Heart right ventricle (tissue), 16 donors: ENCODE data around the gene EGLN2. TPM values are rescaled to one million over a fixed set of nuclear protein-coding genes. Genes with fewer than 3 reads are reported as not detected.
"Not testable (repeated sequence)": the region's sequence is repeated elsewhere in the genome, so short reads cannot be mapped to it uniquely, and the experiment has no call there.

Experiments used
- ATAC-seq, 8 donors: fragments of 200-7000 bp; cut with Tn5 transposase; one replicate each; pipeline ENCODE4 v1.9.1; 2020; ENCODE audit warnings: mild to moderate bottlenecking in 8 of 8, moderate library complexity in 8 of 8, moderate number of reproducible peaks in 1 of 8
- DNase-seq, 2 donors: peaks; one replicate each; pipeline ENCODE4 v3.0.0-alpha.2; 2020
- H3K27ac ChIP-seq, 10 donors: fragments of 200-600 bp; sonication (generic) in 2 of 10; one replicate each; pipeline versions ENCODE4 v1.5.0 to v1.8.0; 2020 to 2022; ENCODE audit warnings: mild to moderate bottlenecking in 3 of 10
- H3K27me3 ChIP-seq, 7 donors: fragments of 200-600 bp; one replicate each; pipeline ENCODE4 v1.8.0; 2021 to 2022; ENCODE audit warnings: mild to moderate bottlenecking in 2 of 7
- H3K36me3 ChIP-seq, 9 donors: fragments of 200-600 bp; sonication (generic) in 1 of 9; one replicate each; pipeline versions ENCODE4 v1.5.0 to v1.8.0; 2020 to 2022; ENCODE audit warnings: mild to moderate bottlenecking in 2 of 9
- H3K4me1 ChIP-seq, 9 donors: fragments of 200-600 bp; sonication (generic) in 1 of 9; one replicate each; pipeline versions ENCODE4 v1.5.0 to v1.8.0; 2020 to 2022; ENCODE audit warnings: mild to moderate bottlenecking in 4 of 9
- H3K4me3 ChIP-seq, 10 donors: fragments of 200-600 bp; sonication (generic) in 2 of 10; one replicate each; pipeline versions ENCODE4 v1.5.0 to v1.8.0; 2020 to 2022; ENCODE audit warnings: mild to moderate bottlenecking in 7 of 10, moderate library complexity in 2 of 10
- H3K9me3 ChIP-seq, 11 donors: fragments of 200-600 bp in 10 of 11; sonication (generic) in 2 of 11; one replicate each; pipeline versions ENCODE4 v1.5.0 to v1.8.0; 2013 to 2022; ENCODE audit warnings: mild to moderate bottlenecking in 2 of 11, control low read depth in 1 of 11, moderate library complexity in 1 of 11
- CTCF ChIP-seq, 9 donors: fragments of 200-600 bp; sonication (generic) in 2 of 9; IDR thresholded peaks; one replicate each; pipeline versions ENCODE4 v1.5.0 to v1.8.0; 2021 to 2022; ENCODE audit warnings: antibody characterized with exemption in 9 of 9, mild to moderate bottlenecking in 5 of 9, moderate library complexity in 1 of 9
- WGBS, 2 donors: extraction: QIAGEN DNeasy Blood & Tissue Kit; methylation state at CpG; one replicate each; pipeline ENCODE4 v1.1.7; 2013; ENCODE audit warnings: inconsistent platforms in 1 of 2; 5-methylcytosine and 5-hydroxymethylcytosine counted together
- intact Hi-C, 10 donors: fragments of 100-400 bp; cut with DNase I; formaldehyde crosslinking; loops; one replicate each; pipeline versions ENCODE4 v1.11.1 to v1.14.2; 2022
- polyA plus RNA-seq, 2 donors: library from polyadenylated mRNA; stranded (reverse); fragments of 200-250 nt; gene quantifications; one replicate each; pipeline ENCODE4 v1.2.3, GENCODE V29; 2013
- total RNA-seq, 10 donors: library from RNA; stranded (reverse); fragmentation: NEBNext Ultra II Directional in 3 of 10; extraction: Animal tissue kit (Norgen Biotek cat#: 25700) in 3 of 10; gene quantifications; one replicate each; pipeline versions ENCODE4 v1.2.1 to v1.2.4, GENCODE V29; 2021 to 2023
- donor health status: Arrhythmogenic right ventricular cardiomyopathy.
- donor health status: ischemic (EF 13 %, LVEDD 7.1; RV severe dilation, severe dysfunction).
- donor health status: healthy with polysubstance abuse.
- donor health status: DM: no; HTN: yes; CAD: no.
- donor health status: DM: no; HTN: no; CAD: no.
- donor health status: ischemic (EF 25% LVEDD 6.9; RV normal size, moderate dysfunction).
- donor health status: ischemic (EF 25% LVEDD 5.7; RV mildly dilated, moderate dysfunction).
- donor health status: healthy.
- donor health status: DM: yes; HTN: yes; CAD: no.
- donor health status: Ischemic cardiomyopathy.
- donor health status: ischemic (EF 35%, LVEDD 5.7; RV mildly dilated, moderate dysfunction).
- donor health status: nonischemic (EF 11% LVEDD 7.7; RV severe dilation, severe dysfunction).
- donor health status: DM: yes; HTN: yes; CAD: no.
- donor health status: PGD.
- donor health status: ischemic (EF 29% LVEDD 5.4; RV normal size, mild dysfunction).
- donor health status: nonischemic (EF 23%, LVEDD 6.1; RV moderate dilation, normal function).

EGLN2 gene
- total and polyA plus RNA-seq, 12 donors = 31.8 to 78.6 (median 46.0) TPM

DNA sequence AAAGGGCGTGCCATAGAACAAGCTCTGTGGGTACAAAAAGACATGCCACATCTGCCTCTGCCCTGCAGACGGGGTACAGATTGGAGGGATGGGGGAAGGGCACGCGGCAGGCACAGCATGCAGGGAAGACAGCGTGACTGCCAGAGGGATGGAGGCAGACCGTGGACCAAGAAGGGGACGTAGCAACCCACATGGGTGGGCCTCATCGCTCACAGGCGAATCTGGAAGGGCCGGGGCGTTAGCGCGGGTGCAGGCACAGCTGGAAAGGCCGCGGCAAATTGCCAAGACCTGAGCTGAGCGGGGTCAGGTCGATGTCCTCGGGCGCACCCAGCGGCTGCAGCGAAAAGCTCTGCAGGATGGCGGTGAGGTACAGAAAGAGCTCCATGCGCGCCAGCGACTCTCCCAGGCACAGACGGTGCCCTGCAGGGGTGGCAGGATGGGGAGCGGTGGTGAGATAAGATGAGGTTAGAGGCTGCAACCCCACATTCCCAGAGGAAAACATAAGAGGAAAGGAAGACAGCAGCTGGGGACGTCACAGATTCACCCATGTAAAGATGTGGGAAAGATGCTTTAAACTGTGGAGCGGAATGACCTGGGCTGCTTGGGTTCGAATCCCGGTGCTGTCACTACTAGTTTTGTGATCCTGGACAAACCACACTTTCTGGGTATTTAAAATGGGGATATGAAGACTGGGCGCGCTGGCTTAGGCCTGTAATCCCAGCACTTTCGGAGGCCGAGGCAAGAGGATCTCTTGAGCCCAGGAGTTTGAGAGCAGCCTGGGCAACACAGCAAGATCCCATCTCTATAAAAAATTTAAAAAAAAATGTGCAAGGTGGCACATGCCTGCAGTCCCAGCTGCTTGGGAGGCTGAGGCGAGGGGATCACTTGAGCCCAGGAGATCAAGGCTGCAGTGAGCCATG, 19.7 kb downstream of the EGLN2 start:
- peaks cover 7 to 38% (median 31%) of the 10 kb centered on the region in 9 donors for H3K4me1 ChIP-seq
- ATAC-seq (peak; percentile 85 to 93 (median 89)), DNase-seq (peak; percentile 83 to 87)
- H3K27ac ChIP-seq = peak overlapping the region in 7 of 10 donors; percentile 13 to 63 (median 52)
- WGBS, 2 donors = 23 to 24% methylated on average over 31 to 35 of the region's 36 CpGs
- not testable (repeated sequence) for H3K36me3 ChIP-seq, H3K27me3 ChIP-seq, H3K9me3 ChIP-seq
- peak in 8 of 9 donors; percentile 13 to 53 (median 42) for TF ChIP-seq CTCF (IDR thresholded peaks at IDR 0.05)
- intact Hi-C loops = loop anchor here in 6 of 10 donors (1.0 to 5.0 kb wide), 5 partner anchors 18 to 309 kb away; no protein-coding TSS in a partner anchor
- peak overlapping the region in 8 of 10 donors; percentile 18 to 49 (median 42) for H3K4me3 ChIP-seq

DNA sequence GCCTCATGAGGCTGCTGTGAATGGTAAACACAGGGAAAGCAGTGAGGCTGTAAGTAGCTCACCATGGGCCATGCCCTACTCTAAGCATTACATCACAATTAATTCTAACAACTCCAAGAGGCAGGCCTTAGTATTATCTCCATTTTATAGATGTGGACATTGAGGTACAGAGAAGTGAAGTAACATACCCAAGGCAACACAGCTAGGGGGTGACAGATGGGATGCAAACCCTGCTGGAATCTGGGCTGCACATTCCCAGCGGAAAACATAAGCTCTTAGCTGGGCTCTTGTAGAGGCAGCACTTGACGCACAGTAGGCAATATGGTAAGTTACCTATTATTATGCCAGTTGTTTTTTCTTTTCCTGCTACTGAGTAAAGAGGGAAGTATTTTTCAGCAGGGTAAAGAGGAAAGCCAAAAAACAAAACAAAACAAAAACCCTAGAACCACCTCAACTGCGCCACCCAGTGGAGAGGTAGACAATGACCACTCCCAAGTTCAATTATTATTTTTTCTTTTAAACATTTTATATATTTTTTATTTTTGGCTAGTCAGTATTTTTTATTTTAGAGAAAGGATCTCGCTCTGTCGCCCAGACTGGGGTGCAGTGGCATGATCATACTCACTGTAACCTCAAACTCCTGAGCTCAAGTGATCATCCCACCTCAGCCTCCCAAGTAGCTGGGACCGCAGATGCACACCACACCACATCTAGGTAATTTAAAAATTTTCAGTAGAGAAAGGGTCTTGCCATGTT, 20.7 kb downstream of the EGLN2 start:
- H3K36me3 ChIP-seq, DNase-seq, H3K27me3 ChIP-seq, H3K4me3 ChIP-seq, H3K9me3 ChIP-seq: not testable (repeated sequence)
- peak in 6 of 8 donors; percentile 34 to 62 (median 42) for ATAC-seq
- peak; percentile 81 to 86 (median 82) for TF ChIP-seq CTCF (IDR thresholded peaks at IDR 0.05)
- WGBS, 2 donors = 47 to 52% methylated on average over 6 of the region's 6 CpGs
- peaks cover 7 to 42% (median 28%) of the 10 kb centered on the region in 9 donors for H3K4me1 ChIP-seq
- intact Hi-C loops = loop anchor here in 7 of 10 donors (1.0 to 5.0 kb wide), 6 partner anchors 19 to 308 kb away; no protein-coding TSS in a partner anchor
- H3K27ac ChIP-seq = peak overlapping the region in 5 of 10 donors; percentile 41 to 63 (median 54)

DNA sequence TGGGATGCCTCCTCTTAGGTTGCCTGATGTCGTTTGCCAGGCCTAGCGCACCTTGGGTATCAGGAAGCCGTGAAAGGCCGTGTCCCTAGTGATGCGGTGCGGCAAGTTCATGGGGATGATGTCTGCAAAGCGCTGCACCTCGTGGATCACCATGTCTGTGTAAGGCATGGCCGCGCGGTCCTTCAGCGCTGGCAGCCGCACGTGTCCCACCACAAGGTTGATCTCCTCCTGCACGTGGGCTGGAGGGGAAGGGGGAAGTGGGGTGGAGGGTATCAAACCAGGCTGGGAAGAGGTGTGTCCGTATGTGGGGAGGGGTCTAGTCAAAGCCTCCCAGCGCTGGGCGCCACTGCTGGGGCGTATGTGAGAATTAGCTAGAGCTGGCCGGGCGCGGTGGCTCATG, 23.2 kb downstream of the EGLN2 start:
- peaks cover 0 to 6% (median 5%) of the 10 kb centered on the region in 9 donors for H3K36me3 ChIP-seq
- TF ChIP-seq CTCF (IDR thresholded peaks at IDR 0.05) = no peak
- intact Hi-C loops = loop anchor here in 1 of 10 donors (5.0 kb wide), 1 partner anchor 160 kb away; no protein-coding TSS in a partner anchor
- WGBS, 2 donors = 90 to 91% methylated on average over 22 of the region's 22 CpGs
- H3K4me3 ChIP-seq = no peak overlapping the region
- H3K9me3 ChIP-seq = no peaks in the 10 kb centered on the region
- peaks cover 7 to 42% (median 28%) of the 10 kb centered on the region in 9 donors for H3K4me1 ChIP-seq
- peak overlapping the region in 4 of 10 donors; percentile 9 to 85 (median 45) for H3K27ac ChIP-seq
- ATAC-seq = no peak
- no peaks in the 10 kb centered on the region for H3K27me3 ChIP-seq
- DNase-seq = no peak

DNA sequence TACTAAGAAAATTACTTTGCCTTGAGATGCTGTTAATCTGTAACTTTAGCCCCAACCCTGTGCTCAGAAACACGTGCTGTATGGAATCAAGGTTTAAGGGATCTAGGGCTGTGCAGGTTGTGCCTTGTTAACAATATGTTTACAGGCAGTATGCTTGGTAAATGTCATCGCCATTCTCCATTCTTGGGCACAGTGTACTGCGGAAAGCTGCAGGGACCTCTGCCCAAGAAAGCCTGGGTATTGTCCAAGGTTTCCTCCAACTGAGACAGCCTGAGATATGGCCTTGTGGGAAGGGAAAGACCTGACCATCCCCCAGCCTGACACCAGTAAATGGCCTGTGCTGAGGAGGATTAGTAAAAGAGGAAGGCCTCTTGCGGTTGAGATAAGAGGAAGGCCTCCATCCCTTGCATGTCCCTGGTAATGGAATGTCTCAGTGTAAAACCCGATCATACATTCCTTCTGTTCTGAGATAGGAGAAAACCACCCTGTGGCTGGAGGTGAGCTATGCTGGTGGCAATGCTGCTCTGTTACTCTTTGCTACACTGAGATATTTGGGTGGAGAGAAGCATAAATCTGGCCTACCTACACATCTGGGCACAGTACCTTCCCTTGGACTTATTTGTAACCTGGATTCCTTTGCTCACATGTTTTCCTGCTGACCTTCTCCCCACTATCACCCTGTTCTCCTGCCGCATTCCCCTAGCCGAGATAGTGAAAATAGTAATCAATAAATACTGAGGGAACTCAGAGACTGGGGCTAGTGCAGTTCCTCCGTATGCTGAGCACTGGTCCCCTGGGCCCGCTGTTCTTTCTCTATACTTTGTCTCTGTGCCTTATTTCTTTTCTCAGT, 23.9 kb downstream of the EGLN2 start:
- ATAC-seq = peak in 1 of 8 donors; percentile 11
- H3K27me3 ChIP-seq, H3K9me3 ChIP-seq: not testable (repeated sequence)
- DNase-seq = peak in 1 of 2 donors; percentile 42
- peaks cover 7 to 42% (median 28%) of the 10 kb centered on the region in 9 donors for H3K4me1 ChIP-seq
- intact Hi-C loops = loop anchor here in 1 of 10 donors (5.0 kb wide), 1 partner anchor 161 kb away; no protein-coding TSS in a partner anchor
- H3K4me3 ChIP-seq = peak overlapping the region in 1 of 10 donors; percentile 5
- peak overlapping the region in 7 of 10 donors; percentile 9 to 85 (median 28) for H3K27ac ChIP-seq
- WGBS, 2 donors = 46 to 60% methylated on average over 9 of the region's 9 CpGs
- peaks cover 0 to 12% (median 7%) of the 10 kb centered on the region in 9 donors for H3K36me3 ChIP-seq

GRCh38 chr19:40824916-40825315, 25.9 kb downstream of the EGLN2 start:
- peaks cover 0 to 17% (median 7%) of the 10 kb centered on the region in 9 donors for H3K36me3 ChIP-seq
- H3K4me3 ChIP-seq, H3K27me3 ChIP-seq, H3K9me3 ChIP-seq, DNase-seq, ATAC-seq, H3K27ac ChIP-seq: not testable (repeated sequence)
- WGBS, 2 donors = 93 to 95% methylated on average over 16 of the region's 16 CpGs
- H3K4me1 ChIP-seq = peaks cover 0 to 25% (median 16%) of the 10 kb centered on the region in 9 donors
- intact Hi-C loops = loop anchor here in 1 of 10 donors (5.0 kb wide), 1 partner anchor 163 kb away; no protein-coding TSS in a partner anchor

- WGBS, 2 donors = 93 to 99% methylated on average over 3 to 6 of the region's 6 CpGs
- H3K9me3 ChIP-seq, intact Hi-C loops: not testable (repeated sequence)
These were observed 26.6 kb downstream of the EGLN2 start for GRCh38 chr19:40825460-40826095.

More at GRCh38 chr19:40825460-40826095, 26.6 kb downstream of the EGLN2 start:
- Histone ChIP-seq H3K36me3 (peaks cover 0 to 17% (median 7%) of the 10 kb centered on the region in 9 donors), H3K4me1 (peaks cover 0 to 24% (median 12%) of the 10 kb centered on the region in 9 donors)
- H3K27me3 ChIP-seq, ATAC-seq, H3K27ac ChIP-seq, DNase-seq, H3K4me3 ChIP-seq: not testable (repeated sequence)
